Endothelial cell of umbilical vein (primary cell): ENCODE measurements around the gene TSEN34. TPM values are rescaled to one million over a fixed set of nuclear protein-coding genes. Genes with fewer than 3 reads are reported as not detected.
"Not testable (repeated sequence)": the region's sequence is repeated elsewhere in the genome, so short reads cannot be mapped to it uniquely, and the experiment has no call there.

ENCODE experiments used
- BruUV-seq: library from RNA; stranded (reverse); fragments of 400-500 nt; replicated peaks from 2 replicates; lab custom pipeline; 2021; lab: Mats Ljungman, UMichigan
- CTCF ChIA-PET: fragments of 300-600, 350-600 bp; sonication (Branson Sonifier 250); formaldehyde crosslinking; loops from one replicate; lab custom pipeline; 2021; ENCODE audit warnings: antibody characterized with exemption, inconsistent platforms; lab: Charles Lee
- POLR2A ChIA-PET: fragments of 300-600, 350-600 bp; sonication (Branson Sonifier 250); formaldehyde crosslinking; loops from one replicate; lab custom pipeline; 2021; ENCODE audit warnings: antibody characterized with exemption, inconsistent platforms; lab: Charles Lee
- DNase-seq: peaks from one replicate; pipeline ENCODE4 v3.0.0-alpha.2; 2011; ENCODE audit warnings: low read depth, low spot score
- FAIRE-seq: peaks from 2 replicates; lab custom pipeline; 2011; peaks lifted over from hg19 to GRCh38; lab: Jason Lieb, UNC
- H2AFZ ChIP-seq: 2 replicates; pipeline ENCODE4 v1.6.0; 2012; ENCODE audit warnings: low read depth, low read length, control low read depth, inconsistent platforms
- H3K27ac ChIP-seq: 2 replicates; pipeline ENCODE4 v1.5.1; 2011; ENCODE audit warnings: low read depth, mild to moderate bottlenecking, control low read depth, low read length, moderate library complexity; ENCODE audit not compliant: insufficient read depth
- H3K27me3 ChIP-seq, 2 experiments: 2 replicates each; pipeline versions ENCODE4 v1.6.0 to v1.6.1; 2011; ENCODE audit warnings: low read length in 2 of 2, mixed read lengths in 1 of 2; ENCODE audit not compliant: control insufficient read depth in 2 of 2, insufficient read depth in 2 of 2
- H3K36me3 ChIP-seq, 2 experiments: 2 replicates in 1 of 2; 3 replicates in 1 of 2; pipeline ENCODE4 v1.5.1; 2011; ENCODE audit warnings: low read length in 2 of 2, mild to moderate bottlenecking in 1 of 2, moderate library complexity in 1 of 2; ENCODE audit not compliant: control insufficient read depth in 2 of 2, insufficient read depth in 2 of 2; ENCODE audit errors: extremely low read depth in 1 of 2
- H3K4me1 ChIP-seq: 3 replicates; pipeline ENCODE4 v1.5.1; 2011; ENCODE audit warnings: mild to moderate bottlenecking, low read length; ENCODE audit not compliant: control insufficient read depth, insufficient read depth; ENCODE audit errors: extremely low read depth
- H3K4me2 ChIP-seq: 2 replicates; pipeline ENCODE4 v1.6.1; 2011; ENCODE audit warnings: low read length, control low read depth, mixed read lengths; ENCODE audit not compliant: insufficient read depth
- H3K4me3 ChIP-seq, 3 experiments: fragments of 200-600 bp in 1 of 3; sonication (generic), shearing (Covaris generic) in 1 of 3; replicated peaks in 1 of 3; 2 replicates each; pipeline ENCODE4 v1.5.1; 2011 to 2016; ENCODE audit warnings: control low read depth in 3 of 3, low read length in 3 of 3, mild to moderate bottlenecking in 2 of 3, inconsistent platforms in 1 of 3, low read depth in 1 of 3, moderate library complexity in 1 of 3; ENCODE audit not compliant: insufficient read depth in 1 of 3
- H3K79me2 ChIP-seq: 2 replicates; pipeline ENCODE4 v1.6.0; 2012; ENCODE audit warnings: low read length, inconsistent platforms; ENCODE audit not compliant: control insufficient read depth, insufficient read depth
- H3K9ac ChIP-seq: replicated peaks from 2 replicates; pipeline ENCODE3; 2011; ENCODE audit warnings: low read length, control low read depth; ENCODE audit not compliant: insufficient read depth; ENCODE audit errors: extremely low read depth
- H3K9me1 ChIP-seq: replicated peaks from 3 replicates; pipeline ENCODE4 v1.6.0; 2011; ENCODE audit warnings: mild to moderate bottlenecking, low read length; ENCODE audit not compliant: control insufficient read depth, insufficient read depth; ENCODE audit errors: extremely low read depth
- H3K9me3 ChIP-seq: replicated peaks from 2 replicates; pipeline ENCODE4 v1.5.1; 2012; ENCODE audit warnings: low read length, inconsistent platforms; ENCODE audit not compliant: control insufficient read depth, insufficient read depth
- H4K20me1 ChIP-seq: replicated peaks from 2 replicates; pipeline ENCODE3; 2011; ENCODE audit warnings: mild to moderate bottlenecking, low read length; ENCODE audit not compliant: control insufficient read depth, insufficient read depth; ENCODE audit errors: extremely low read depth
- EZH2 ChIP-seq: IDR thresholded peaks from 2 replicates; pipeline ENCODE4 v1.6.1; 2012; ENCODE audit warnings: borderline replicate concordance, low read depth, mild to moderate bottlenecking, moderate library complexity, low read length, inconsistent platforms; ENCODE audit not compliant: severe bottlenecking
- FOS ChIP-seq: IDR thresholded peaks from 2 replicates; pipeline ENCODE4 v1.6.1; 2011; ENCODE audit warnings: mild to moderate bottlenecking, low read length, moderate library complexity, borderline replicate concordance; ENCODE audit not compliant: insufficient read depth
- GATA2 ChIP-seq: IDR thresholded peaks from 2 replicates; pipeline ENCODE4 v1.7.0; 2011; ENCODE audit warnings: low read depth, mild to moderate bottlenecking, moderate library complexity, mixed read lengths, low read length; ENCODE audit not compliant: insufficient read length, insufficient read depth
- JUN ChIP-seq: IDR thresholded peaks from 2 replicates; pipeline ENCODE4 v1.6.1; 2011; ENCODE audit warnings: borderline replicate concordance, low read depth; ENCODE audit not compliant: insufficient read length, insufficient read depth
- MYC ChIP-seq: IDR thresholded peaks from one replicate; pipeline ENCODE4 v1.6.1; 2011; ENCODE audit warnings: mild to moderate bottlenecking, low read depth, low read length
- POLR2A ChIP-seq: IDR thresholded peaks from 2 replicates; pipeline ENCODE4 v1.6.1; 2012; ENCODE audit warnings: low read depth, mild to moderate bottlenecking, control low read depth, low read length
- POLR2AphosphoS5 ChIP-seq: IDR thresholded peaks from 2 replicates; pipeline ENCODE4 v1.6.1; 2012; ENCODE audit warnings: low read depth, mild to moderate bottlenecking, control low read depth, low read length, moderate library complexity; ENCODE audit not compliant: insufficient read depth
- dilution Hi-C: fragments of 300-500 bp; cut with MboI; formaldehyde crosslinking; loops from one replicate; pipeline ENCODE4 v1.15.0; 2019; ENCODE audit warnings: low sequenced_read_pairs; ENCODE audit not compliant: extremely low pct_ligation_motif_present
- intact Hi-C: fragments of 100-400 bp; cut with micrococcal nuclease; formaldehyde crosslinking; loops from one replicate; pipeline ENCODE4 v1.10.0; 2022
- polyA plus RNA-seq, 4 experiments: library from polyadenylated mRNA; depleted of rRNA in 3 of 4; stranded (reverse) in 3 of 4; unstranded in 1 of 4; fragments of >200 nt; gene quantifications; 2 replicates each; pipeline versions ENCODE4 v1.2.1 to v1.2.3, GENCODE V29; 2011 to 2012; ENCODE audit warnings: missing spikeins in 1 of 4
- total RNA-seq: library from RNA; stranded (reverse); gene quantifications from 2 replicates; pipeline ENCODE4 v1.2.3, GENCODE V29; 2021
- TF ChIP-seq, protein P1 (sequence below), 2 donors: IDR thresholded peaks; 1 replicate in 1 of 2; 2 replicates in 1 of 2; pipeline ENCODE4 v1.5.1; 2011; ENCODE audit warnings: low read length in 2 of 2, mild to moderate bottlenecking in 2 of 2, moderate library complexity in 2 of 2, control low read depth in 1 of 2, inconsistent platforms in 1 of 2, low read depth in 1 of 2; ENCODE audit not compliant: insufficient read depth in 1 of 2; ENCODE audit errors: extremely low read depth in 1 of 2
- TF ChIP-seq, protein P2 (sequence below): IDR thresholded peaks from 2 replicates; pipeline ENCODE4 v1.6.1; 2011; ENCODE audit not compliant: insufficient read depth, insufficient read length

TSEN34 gene
- total and polyA plus RNA-seq, 2 donors (not counting 3 experiments of a cell fraction or from before 2014, with no cell fraction given) = 40.7 to 81.9 TPM

DNA sequence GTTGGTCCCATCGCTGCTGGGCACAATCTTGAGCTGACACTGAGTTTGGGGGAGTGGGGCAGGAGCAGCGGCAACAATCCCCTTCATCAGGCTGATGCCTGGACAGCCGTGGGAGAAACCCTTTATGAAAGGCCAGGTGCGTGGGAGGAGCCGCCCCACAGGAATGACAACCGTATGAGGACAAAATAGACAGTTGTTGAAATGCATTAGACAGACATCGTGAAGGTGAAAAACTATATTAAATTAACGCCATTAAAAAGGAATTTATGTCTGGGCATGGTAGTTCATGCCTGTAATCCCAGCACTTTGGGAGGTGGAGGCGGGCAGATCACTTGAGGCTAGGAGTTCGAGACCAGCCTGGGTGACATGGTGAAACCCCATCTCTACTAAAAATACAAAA is 33.5 kb downstream of the TSEN34 start:
- CTCF ChIA-PET, H3K9me3 ChIP-seq: not testable (repeated sequence)

DNA sequence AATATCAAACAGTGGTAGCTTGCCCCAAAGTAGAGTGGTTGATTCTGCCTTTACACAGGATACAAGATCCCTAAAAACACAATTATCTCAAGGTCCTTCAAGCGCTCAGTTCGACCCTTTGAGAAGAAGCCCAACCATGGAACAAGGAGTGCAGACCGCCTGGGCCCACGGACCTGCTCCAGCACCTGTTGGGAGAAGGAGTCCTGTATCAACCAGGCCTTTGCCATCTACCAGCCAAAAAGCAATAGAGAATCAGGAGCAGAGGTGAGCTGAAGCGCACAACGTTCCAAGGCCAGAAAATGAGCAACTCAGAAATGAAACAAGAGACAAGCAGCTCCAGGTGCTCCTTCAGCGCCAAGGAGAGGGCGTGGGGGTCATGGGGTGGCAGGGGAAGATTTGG is 38.0 kb downstream of the TSEN34 start:
- H4K20me1 ChIP-seq = no peaks in the 10 kb centered on the region
- no peak overlapping the region for H3K4me2 ChIP-seq
- peaks cover 6 to 7% of the 10 kb centered on the region in 2 experiments for H3K27me3 ChIP-seq
- H3K9ac ChIP-seq = no peak overlapping the region
- intact Hi-C loops (loop anchor here (5.0 kb wide), 1 partner anchor 1147 kb away; no protein-coding TSS in a partner anchor), dilution Hi-C loops (no loop called here)
- H3K27ac ChIP-seq = no peak overlapping the region
- H3K9me3 ChIP-seq = no peaks in the 10 kb centered on the region
- H3K36me3 ChIP-seq = no peaks in the 10 kb centered on the region
- H3K79me2 ChIP-seq = no peaks in the 10 kb centered on the region
- FAIRE-seq (no peak), DNase-seq (no peak)
- no peak for TF ChIP-seq POLR2A
- no peak for TF ChIP-seq MYC
- TF ChIP-seq JUN = no peak
- no peak for TF ChIP-seq GATA2
- TF ChIP-seq POLR2AphosphoS5 = no peak
- TF ChIP-seq EZH2 = no peak
- no peak for TF ChIP-seq FOS
- TF ChIP-seq, protein P1, sequence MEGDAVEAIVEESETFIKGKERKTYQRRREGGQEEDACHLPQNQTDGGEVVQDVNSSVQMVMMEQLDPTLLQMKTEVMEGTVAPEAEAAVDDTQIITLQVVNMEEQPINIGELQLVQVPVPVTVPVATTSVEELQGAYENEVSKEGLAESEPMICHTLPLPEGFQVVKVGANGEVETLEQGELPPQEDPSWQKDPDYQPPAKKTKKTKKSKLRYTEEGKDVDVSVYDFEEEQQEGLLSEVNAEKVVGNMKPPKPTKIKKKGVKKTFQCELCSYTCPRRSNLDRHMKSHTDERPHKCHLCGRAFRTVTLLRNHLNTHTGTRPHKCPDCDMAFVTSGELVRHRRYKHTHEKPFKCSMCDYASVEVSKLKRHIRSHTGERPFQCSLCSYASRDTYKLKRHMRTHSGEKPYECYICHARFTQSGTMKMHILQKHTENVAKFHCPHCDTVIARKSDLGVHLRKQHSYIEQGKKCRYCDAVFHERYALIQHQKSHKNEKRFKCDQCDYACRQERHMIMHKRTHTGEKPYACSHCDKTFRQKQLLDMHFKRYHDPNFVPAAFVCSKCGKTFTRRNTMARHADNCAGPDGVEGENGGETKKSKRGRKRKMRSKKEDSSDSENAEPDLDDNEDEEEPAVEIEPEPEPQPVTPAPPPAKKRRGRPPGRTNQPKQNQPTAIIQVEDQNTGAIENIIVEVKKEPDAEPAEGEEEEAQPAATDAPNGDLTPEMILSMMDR (IDR thresholded peaks at IDR 0.05; ENCODE audit: extremely low read depth in 1 of 2, insufficient read depth in 1 of 2, low read depth in 1 of 2, low read length in 2 of 2) = no peak
- TF ChIP-seq, protein P2, sequence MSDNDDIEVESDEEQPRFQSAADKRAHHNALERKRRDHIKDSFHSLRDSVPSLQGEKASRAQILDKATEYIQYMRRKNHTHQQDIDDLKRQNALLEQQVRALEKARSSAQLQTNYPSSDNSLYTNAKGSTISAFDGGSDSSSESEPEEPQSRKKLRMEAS = no peak
- H3K9me1 ChIP-seq = no peaks in the 10 kb centered on the region
- no TSS peak for BruUV-seq
- no peaks in the 10 kb centered on the region for H3K4me1 ChIP-seq
- CTCF ChIA-PET = interaction anchor here (0.9 to 2.3 kb wide), 4 partner anchors 28 to 61 kb away, joined by 3 to 5 read pairs (median 4); partner anchors contain the start of genes LILRB5 and TMC4
- H2AFZ ChIP-seq = no peak overlapping the region
- POLR2A ChIA-PET = no interaction called here
- H3K4me3 ChIP-seq = no peak overlapping the region

More for the DNA sequence above, 33.5 kb downstream of the TSEN34 start:
- DNase-seq, H3K36me3 ChIP-seq, H3K79me2 ChIP-seq, FAIRE-seq, H2AFZ ChIP-seq, H3K9ac ChIP-seq, POLR2A ChIA-PET, H3K4me3 ChIP-seq, H4K20me1 ChIP-seq, H3K4me2 ChIP-seq, H3K27me3 ChIP-seq, BruUV-seq, H3K4me1 ChIP-seq, H3K9me1 ChIP-seq, dilution Hi-C loops, H3K27ac ChIP-seq: not testable (repeated sequence)
- intact Hi-C loops = loop anchor here (5.0 kb wide), 1 partner anchor 1142 kb away; no protein-coding TSS in a partner anchor
